ENCODE results near the gene KIF6.

GRCh38 chr6:39464067-39464466 is 261.1 kb downstream of the KIF6 start:
- TF ChIP-seq ELF1 (IDR thresholded peaks at IDR 0.05; ENCODE audit: borderline replicate concordance, low read depth): no peak
- no peak for TF ChIP-seq CTCF (IDR thresholded peaks at IDR 0.05 in 2 of 3, conservative IDR thresholded peaks at IDR 0.05 in 1 of 3; ENCODE audit: borderline replicate concordance in 1 of 3, insufficient read depth in 1 of 3, low read depth in 2 of 3, low read length in 2 of 3)
- TF ChIP-seq POLR2A (IDR thresholded peaks at IDR 0.05; ENCODE audit: borderline replicate concordance, extremely low read depth, insufficient read depth, insufficient read length): no peak
- no peak for TF ChIP-seq EGR1 (IDR thresholded peaks at IDR 0.05; ENCODE audit: low read depth)
- no peak for TF ChIP-seq RAD21 (IDR thresholded peaks at IDR 0.05; ENCODE audit: low read depth)
- TF ChIP-seq SIN3A (IDR thresholded peaks at IDR 0.05; ENCODE audit: low read depth): no peak
- no peak for TF ChIP-seq ZNF274 (IDR thresholded peaks at IDR 0.05; ENCODE audit: low read depth, low read length)
- TF ChIP-seq EZH2 (IDR thresholded peaks at IDR 0.05): no peak
- no peak for TF ChIP-seq EZH2phosphoT487 (IDR thresholded peaks at IDR 0.05; ENCODE audit: borderline replicate concordance)
- no peak for TF ChIP-seq ZFX (IDR thresholded peaks at IDR 0.05)
- no peak for TF ChIP-seq POLR2AphosphoS5 (IDR thresholded peaks at IDR 0.05; ENCODE audit: low read depth, low read length)
- no peak for TF ChIP-seq MAX (IDR thresholded peaks at IDR 0.05)
